Stimulated activated memory B cell treated with anti-CD40 and anti-IgM and Interleukin-4, amounts not matched to agents 10 μg/mL and 1 μg/mL and 100 μg/mL, for 72 hours (primary cell): ENCODE results near the gene CST1.
"Not testable (repeated sequence)": the region's sequence is repeated elsewhere in the genome, so short reads cannot be mapped to it uniquely, and the experiment has no call there.

Experiments used
- ATAC-seq: fragments of 150-1000 bp; cut with Tn5 transposase; 2 replicates; pipeline ENCODE4 v1.10.0; 2021
- H3K27ac Mint-ChIP-seq: one replicate; pipeline ENCODE4 v1.8.0; 2022; ENCODE audit warnings: mild to moderate bottlenecking, mixed read lengths
- H3K27me3 Mint-ChIP-seq: one replicate; pipeline ENCODE4 v1.8.0; 2022; ENCODE audit warnings: mixed read lengths
- H3K36me3 Mint-ChIP-seq: one replicate; pipeline ENCODE4 v1.8.0; 2022; ENCODE audit warnings: mixed read lengths
- H3K4me1 Mint-ChIP-seq: one replicate; pipeline ENCODE4 v1.8.0; 2022; ENCODE audit warnings: mixed read lengths
- H3K4me3 Mint-ChIP-seq: one replicate; pipeline ENCODE4 v1.8.0; 2022; ENCODE audit warnings: mild to moderate bottlenecking, moderate library complexity, mixed read lengths
- H3K9me3 Mint-ChIP-seq: one replicate; pipeline ENCODE4 v1.8.0; 2022; ENCODE audit warnings: mixed read lengths

Gene CST1

DNA sequence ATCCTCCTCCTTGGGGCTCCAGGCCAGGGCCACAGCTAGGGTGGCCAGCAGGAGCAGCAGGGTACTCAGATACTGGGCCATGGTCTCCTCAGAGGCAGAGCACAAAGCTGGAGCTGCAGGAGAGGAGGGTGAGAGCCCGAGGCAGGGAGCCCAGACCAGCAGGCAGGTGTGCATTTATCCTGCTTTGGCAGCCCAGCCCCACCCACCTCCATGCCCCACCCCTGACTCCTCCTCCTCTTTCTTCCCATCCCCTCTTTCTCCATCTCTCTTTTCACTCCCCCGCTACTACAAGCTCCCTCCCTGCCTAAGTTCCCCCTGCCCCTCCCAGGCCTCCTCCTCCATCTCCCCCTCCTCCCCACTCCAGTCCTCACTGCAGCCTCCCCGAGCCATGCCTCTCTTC is at the start of gene CST1:
CST1 (minus strand) TSS at position 150 of the 400 bp plus-strand sequence; CDS start at position 81, 69 bp downstream.
- H3K27me3 Mint-ChIP-seq, H3K36me3 Mint-ChIP-seq, H3K9me3 Mint-ChIP-seq, H3K4me1 Mint-ChIP-seq, H3K27ac Mint-ChIP-seq, ATAC-seq, H3K4me3 Mint-ChIP-seq: not testable (repeated sequence)

DNA sequence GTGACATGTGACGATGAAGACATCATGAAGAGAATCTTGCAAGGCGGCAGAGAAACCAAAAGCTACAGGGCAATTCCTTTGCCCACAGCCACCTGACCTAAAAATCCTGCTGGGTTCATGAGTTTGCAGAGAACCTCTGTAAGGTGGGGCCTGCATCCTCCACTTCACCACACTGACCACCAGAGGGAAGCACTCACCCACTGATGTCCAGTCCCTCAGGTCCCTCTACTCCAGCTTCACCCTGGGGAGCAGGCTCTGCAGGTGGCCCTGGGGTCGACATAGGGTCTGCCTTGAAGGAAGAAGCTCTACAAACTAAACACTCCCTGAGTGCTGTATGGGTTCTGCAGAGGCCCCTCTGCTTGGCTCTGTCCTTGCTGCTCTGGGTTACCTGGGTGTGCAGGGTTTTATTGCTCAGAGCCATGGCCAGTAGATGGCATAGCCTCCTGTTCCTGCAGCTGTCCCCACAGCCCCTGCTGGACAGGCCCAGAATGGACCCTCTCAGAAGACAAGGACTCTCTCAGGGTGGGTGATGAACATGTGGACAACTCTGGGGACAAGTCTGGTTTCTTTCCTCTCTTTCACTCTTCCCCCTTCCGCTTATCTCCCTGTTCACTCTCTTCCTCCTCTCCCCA is 48.6 kb upstream of the CST1 start:
- H3K4me3 Mint-ChIP-seq, H3K9me3 Mint-ChIP-seq, H3K4me1 Mint-ChIP-seq, H3K27ac Mint-ChIP-seq, H3K27me3 Mint-ChIP-seq, H3K36me3 Mint-ChIP-seq: not testable (repeated sequence)
- ATAC-seq, result peak; percentile 44

GRCh38 chr20:23795526-23795925 is 44.8 kb upstream of the CST1 start:
- Mint-ChIP-seq H3K4me3 (no peak overlapping the region), H3K9me3 (no peaks in the 10 kb centered on the region), H3K36me3 (no peaks in the 10 kb centered on the region), H3K27me3 (no peaks in the 10 kb centered on the region), H3K27ac (no peak overlapping the region), H3K4me1 (no peaks in the 10 kb centered on the region)
- no peak for ATAC-seq

GRCh38 chr20:23794841-23795240 is 44.1 kb upstream of the CST1 start:
- H3K9me3 Mint-ChIP-seq, result no peaks in the 10 kb centered on the region

DNA sequence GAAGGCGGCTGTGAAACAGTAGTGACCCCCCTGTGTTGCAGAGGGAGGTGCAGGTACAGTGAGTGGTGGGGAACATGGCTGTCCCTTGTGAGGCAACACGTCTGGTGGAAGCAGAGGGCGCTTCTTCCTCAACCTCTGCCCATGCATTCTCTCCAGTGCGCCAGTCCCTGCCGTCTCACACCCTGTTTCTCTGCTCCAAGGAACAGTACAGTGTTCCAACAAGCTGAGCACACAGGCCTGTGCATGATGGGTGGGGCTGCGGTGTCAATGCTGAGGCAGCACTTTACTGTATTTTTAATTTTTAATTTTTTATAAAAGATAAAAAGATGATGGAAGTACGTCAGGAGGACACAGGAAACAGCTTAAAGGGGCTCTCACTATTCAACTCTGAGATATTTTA is 43.3 kb upstream of the CST1 start:
- ATAC-seq, result no peak
- Mint-ChIP-seq H3K4me3 (no peak overlapping the region), H3K27me3 (no peaks in the 10 kb centered on the region), H3K27ac (no peak overlapping the region), H3K9me3 (no peaks in the 10 kb centered on the region), H3K36me3 (no peaks in the 10 kb centered on the region), H3K4me1 (no peaks in the 10 kb centered on the region)

More at GRCh38 chr20:23794841-23795240, 44.1 kb upstream of the CST1 start:
- Mint-ChIP-seq H3K4me3 (no peak overlapping the region), H3K27me3 (no peaks in the 10 kb centered on the region), H3K27ac (no peak overlapping the region), H3K4me1 (no peaks in the 10 kb centered on the region), H3K36me3 (no peaks in the 10 kb centered on the region)
- ATAC-seq, result no peak

GRCh38 chr20:23783447-23783846 is 32.7 kb upstream of the CST1 start:
- Mint-ChIP-seq H3K27me3 (no peaks in the 10 kb centered on the region), H3K27ac (no peak overlapping the region), H3K9me3 (no peaks in the 10 kb centered on the region), H3K4me1 (no peaks in the 10 kb centered on the region), H3K36me3 (no peaks in the 10 kb centered on the region), H3K4me3 (no peak overlapping the region)
- no peak for ATAC-seq

DNA sequence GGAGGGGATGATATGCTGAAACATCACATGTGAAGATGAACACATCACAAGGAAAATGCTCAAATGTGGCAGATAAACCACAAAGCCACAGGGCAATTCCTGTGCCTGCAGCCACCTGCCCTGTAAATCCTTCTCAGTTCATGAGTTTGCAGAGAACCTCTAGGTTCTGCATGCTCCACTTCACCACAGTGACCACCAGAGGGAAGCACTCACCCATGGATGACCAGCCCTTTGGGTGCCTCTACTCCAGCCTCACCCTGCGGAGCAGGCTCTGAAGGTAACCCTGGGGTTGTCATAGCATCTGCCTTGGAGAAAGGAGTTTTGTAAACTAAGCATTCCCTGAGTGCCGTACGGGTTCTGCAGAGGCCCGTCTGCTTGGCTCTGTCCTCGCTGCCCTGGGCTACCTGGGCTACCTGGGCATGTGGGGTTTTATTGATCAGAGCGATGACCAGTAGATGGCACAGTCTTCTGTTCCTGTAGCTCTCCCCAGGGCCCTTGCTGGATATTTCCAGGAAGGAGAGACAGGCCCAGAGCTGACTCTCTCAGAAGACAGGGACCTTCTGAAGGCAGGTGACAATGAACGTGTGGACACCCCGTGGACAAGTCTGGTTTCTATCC is 31.7 kb upstream of the CST1 start:
- no peak for ATAC-seq
- Mint-ChIP-seq H3K4me1 (no peaks in the 10 kb centered on the region), H3K4me3 (no peak overlapping the region), H3K27me3 (no peaks in the 10 kb centered on the region), H3K36me3 (no peaks in the 10 kb centered on the region), H3K27ac (no peak overlapping the region), H3K9me3 (no peaks in the 10 kb centered on the region)

GRCh38 chr20:23778676-23779075 is 27.9 kb upstream of the CST1 start:
- H3K4me1 Mint-ChIP-seq, H3K9me3 Mint-ChIP-seq, H3K27me3 Mint-ChIP-seq, H3K27ac Mint-ChIP-seq, H3K36me3 Mint-ChIP-seq, ATAC-seq, H3K4me3 Mint-ChIP-seq: not testable (repeated sequence)

- ATAC-seq, H3K4me1 Mint-ChIP-seq, H3K9me3 Mint-ChIP-seq, H3K4me3 Mint-ChIP-seq, H3K27me3 Mint-ChIP-seq, H3K36me3 Mint-ChIP-seq, H3K27ac Mint-ChIP-seq: not testable (repeated sequence)
Measured at GRCh38 chr20:23777380-23777779, 26.6 kb upstream of the CST1 start.

DNA sequence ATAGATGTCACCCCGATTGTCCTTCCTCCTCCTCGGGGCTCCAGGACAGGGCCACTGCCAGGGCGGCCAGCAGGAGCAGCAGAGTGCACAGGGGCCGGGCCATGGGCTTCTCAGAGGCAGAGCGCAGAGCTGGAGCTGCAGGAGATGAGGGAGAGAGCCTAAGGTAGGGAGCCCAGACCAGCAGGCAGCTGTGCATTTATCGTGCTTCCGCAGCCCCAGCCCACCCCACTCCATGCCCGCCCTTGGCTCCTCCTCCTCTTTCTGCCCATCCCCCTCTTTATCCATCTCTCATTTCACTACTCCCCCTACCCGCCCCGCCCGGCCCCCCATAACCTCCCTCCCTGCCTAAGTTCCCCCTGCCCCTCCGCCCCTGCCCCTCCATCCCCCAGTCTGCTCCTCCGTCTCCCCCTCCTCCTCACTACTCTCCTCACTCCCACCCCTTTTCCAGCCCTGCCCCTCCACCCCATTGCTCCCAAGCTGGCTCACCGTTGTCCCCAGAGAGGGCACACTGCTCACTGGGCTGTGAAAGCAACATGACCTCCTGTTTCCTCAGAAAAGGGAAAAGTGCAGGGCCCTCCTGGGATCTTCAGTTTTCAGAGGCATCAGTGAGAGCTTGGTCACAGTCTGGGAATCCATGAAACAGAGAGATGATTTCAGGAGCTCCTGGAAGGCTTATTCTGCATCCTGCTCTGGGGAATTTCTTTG is 25.5 kb upstream of the CST1 start:
- no peaks in the 10 kb centered on the region for H3K36me3 Mint-ChIP-seq

GRCh38 chr20:23774081-23774480 is 23.3 kb upstream of the CST1 start:
- no peak overlapping the region for H3K4me3 Mint-ChIP-seq
- ATAC-seq, result no peak
- no peaks in the 10 kb centered on the region for H3K36me3 Mint-ChIP-seq
- H3K9me3 Mint-ChIP-seq, result peaks cover 2% of the 10 kb centered on the region
- H3K4me1 Mint-ChIP-seq, result no peaks in the 10 kb centered on the region
- no peak overlapping the region for H3K27ac Mint-ChIP-seq
- H3K27me3 Mint-ChIP-seq, result no peaks in the 10 kb centered on the region

More for the DNA sequence above, 25.5 kb upstream of the CST1 start:
- H3K4me1 Mint-ChIP-seq, result no peaks in the 10 kb centered on the region
- peaks cover 2% of the 10 kb centered on the region for H3K9me3 Mint-ChIP-seq
- H3K4me3 Mint-ChIP-seq, result no peak overlapping the region
- ATAC-seq, result no peak
- no peak overlapping the region for H3K27ac Mint-ChIP-seq
- H3K27me3 Mint-ChIP-seq, result no peaks in the 10 kb centered on the region

DNA sequence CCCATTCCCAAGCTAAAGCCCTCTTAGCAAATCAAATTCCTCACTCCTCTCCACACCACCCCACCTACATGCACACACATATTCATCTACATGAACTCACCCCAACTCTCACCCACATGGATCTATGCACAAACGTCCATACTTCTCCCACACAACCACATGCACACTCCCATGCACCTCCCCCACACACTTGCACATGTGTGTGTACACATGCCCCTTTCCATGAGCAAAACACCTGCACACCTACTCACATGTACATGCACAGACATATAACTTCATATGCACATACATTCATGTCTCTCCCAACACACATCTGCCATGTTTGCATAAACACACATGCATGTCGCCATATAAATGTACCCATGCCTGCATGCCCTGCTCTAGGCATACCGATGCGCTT is 22.8 kb upstream of the CST1 start:
- H3K27ac Mint-ChIP-seq, result no peak overlapping the region
- no peak for ATAC-seq
- H3K36me3 Mint-ChIP-seq, result no peaks in the 10 kb centered on the region
- peaks cover 2% of the 10 kb centered on the region for H3K9me3 Mint-ChIP-seq
- no peaks in the 10 kb centered on the region for H3K4me1 Mint-ChIP-seq
- H3K4me3 Mint-ChIP-seq, result no peak overlapping the region
- no peaks in the 10 kb centered on the region for H3K27me3 Mint-ChIP-seq

DNA sequence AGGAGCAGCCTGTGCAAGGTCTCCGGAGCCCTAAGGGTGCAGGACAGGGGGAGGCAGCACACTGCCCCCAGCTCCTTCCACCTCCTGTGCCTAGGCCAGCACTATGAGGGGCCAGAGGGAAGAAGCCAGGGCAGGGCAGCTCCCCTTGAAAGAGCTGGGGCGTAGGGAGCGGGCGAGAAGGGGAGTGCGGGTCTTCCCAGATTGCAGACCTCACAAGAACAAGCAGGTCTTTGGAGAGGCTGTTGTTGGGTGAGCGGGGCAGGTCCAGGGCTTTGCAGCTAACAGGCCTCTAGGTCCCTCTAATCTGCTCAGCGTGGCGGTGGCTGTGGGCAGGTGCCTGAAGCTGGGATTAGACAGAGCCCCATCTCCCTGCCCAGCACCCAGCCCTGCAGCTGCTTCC is 22.4 kb upstream of the CST1 start:
- Mint-ChIP-seq H3K36me3 (no peaks in the 10 kb centered on the region), H3K4me3 (no peak overlapping the region), H3K27me3 (no peaks in the 10 kb centered on the region), H3K4me1 (no peaks in the 10 kb centered on the region), H3K9me3 (peaks cover 2% of the 10 kb centered on the region), H3K27ac (no peak overlapping the region)
- peak; percentile 14 for ATAC-seq

DNA sequence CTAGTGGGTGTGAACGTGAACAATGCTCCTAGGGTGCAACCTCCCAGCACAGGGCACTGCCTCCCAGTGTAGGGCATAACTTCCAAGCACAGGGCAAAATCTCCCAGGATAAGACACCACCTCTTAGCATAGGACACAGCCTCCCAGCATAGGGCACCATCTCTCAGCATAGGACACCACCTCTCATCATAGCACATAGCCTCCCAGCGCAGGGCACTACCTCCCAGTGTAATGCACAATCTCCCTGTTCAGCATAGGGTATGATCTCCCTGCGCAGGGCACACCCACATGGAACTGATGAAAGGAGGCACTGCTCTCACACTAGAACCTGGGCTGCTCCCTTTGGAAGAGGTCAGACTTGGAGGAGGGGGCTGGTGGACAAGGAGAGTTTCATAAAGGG is 21.3 kb upstream of the CST1 start:
- Mint-ChIP-seq H3K27ac (no peak overlapping the region), H3K4me3 (no peak overlapping the region), H3K9me3 (peaks cover 2% of the 10 kb centered on the region), H3K4me1 (no peaks in the 10 kb centered on the region), H3K27me3 (no peaks in the 10 kb centered on the region), H3K36me3 (no peaks in the 10 kb centered on the region)
- no peak for ATAC-seq

DNA sequence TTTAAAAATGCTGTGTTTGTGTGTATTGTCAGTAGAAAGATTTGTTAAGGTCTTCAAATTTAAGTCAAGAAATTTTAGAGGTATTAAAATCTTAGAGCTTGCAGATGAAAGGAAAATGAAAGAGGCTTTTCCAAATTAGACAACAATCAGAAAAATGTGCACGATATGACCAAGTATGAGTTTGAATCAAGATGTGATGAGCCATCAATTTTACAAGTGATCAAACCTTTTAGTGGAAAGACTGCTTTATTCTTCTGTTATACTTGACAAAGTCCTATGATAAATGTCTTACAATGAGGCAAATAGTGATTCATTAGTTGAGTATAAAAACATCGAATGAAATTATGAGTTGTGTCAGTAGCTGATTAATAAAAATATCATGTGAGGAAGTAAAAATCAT is 19.6 kb upstream of the CST1 start:
- ATAC-seq, result no peak
- Mint-ChIP-seq H3K4me1 (no peaks in the 10 kb centered on the region), H3K4me3 (no peak overlapping the region), H3K27ac (no peak overlapping the region), H3K36me3 (no peaks in the 10 kb centered on the region), H3K9me3 (peaks cover 7% of the 10 kb centered on the region), H3K27me3 (no peaks in the 10 kb centered on the region)

DNA sequence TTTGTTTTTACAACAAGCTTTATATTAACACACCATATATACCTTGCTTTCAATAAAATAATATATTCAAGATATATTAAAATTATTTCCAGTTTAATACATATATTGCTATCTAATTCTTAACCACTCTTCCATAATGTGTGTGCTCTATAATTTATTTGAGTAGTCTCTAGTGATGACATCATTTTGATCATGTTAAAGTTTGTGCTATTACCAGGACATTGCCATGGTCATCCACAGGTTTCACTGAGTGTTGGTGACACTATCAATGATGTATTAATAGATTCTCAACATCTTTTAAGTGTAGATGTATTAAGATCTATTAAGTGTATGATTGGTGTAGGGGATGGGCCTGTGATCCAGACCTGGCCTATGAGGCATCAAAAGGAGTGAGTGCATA is 17.8 kb upstream of the CST1 start:
- not testable (repeated sequence) for ATAC-seq, H3K36me3 Mint-ChIP-seq, H3K4me3 Mint-ChIP-seq, H3K27me3 Mint-ChIP-seq, H3K4me1 Mint-ChIP-seq, H3K27ac Mint-ChIP-seq, H3K9me3 Mint-ChIP-seq
